ENCODE data around the gene MET.

Gene MET

GRCh38 chr7:116800594-116800993, 128.6 kb downstream of the MET start:
- DNase-seq = no peak
- Mint-ChIP-seq H3K4me1 (peaks cover 30% of the 10 kb centered on the region), H3K27ac (no peak overlapping the region)

GRCh38 chr7:116801092-116801710, 129.2 kb downstream of the MET start:
- Mint-ChIP-seq H3K9me3 (no peaks in the 10 kb centered on the region), H3K4me3 (no peak overlapping the region), H3K27ac (no peak overlapping the region), H3K27me3 (ENCODE audit: low read depth, poor library complexity) (no peaks in the 10 kb centered on the region), H3K36me3 (ENCODE audit: low read depth) (no peaks in the 10 kb centered on the region), H3K4me1 (peaks cover 36% of the 10 kb centered on the region)
- TF ChIP-seq CTCF (IDR thresholded peaks at IDR 0.05) = no peak
- no peak for DNase-seq

More at GRCh38 chr7:116800594-116800993, 128.6 kb downstream of the MET start:
- H3K36me3 Mint-ChIP-seq (ENCODE audit: low read depth) = no peaks in the 10 kb centered on the region
- H3K27me3 Mint-ChIP-seq (ENCODE audit: low read depth, poor library complexity) = no peaks in the 10 kb centered on the region
- H3K9me3 Mint-ChIP-seq = no peaks in the 10 kb centered on the region
- no peak for TF ChIP-seq CTCF (IDR thresholded peaks at IDR 0.05)
- H3K4me3 Mint-ChIP-seq = no peak overlapping the region

GRCh38 chr7:116802144-116802745, 130.2 kb downstream of the MET start:
- H3K4me1 Mint-ChIP-seq = peaks cover 47% of the 10 kb centered on the region
- H3K9me3 Mint-ChIP-seq = no peaks in the 10 kb centered on the region
- H3K27ac Mint-ChIP-seq = no peak overlapping the region
- DNase-seq = no peak
- TF ChIP-seq CTCF (IDR thresholded peaks at IDR 0.05) = no peak
- H3K27me3 Mint-ChIP-seq (ENCODE audit: low read depth, poor library complexity) = no peaks in the 10 kb centered on the region
- no peaks in the 10 kb centered on the region for H3K36me3 Mint-ChIP-seq (ENCODE audit: low read depth)
- no peak overlapping the region for H3K4me3 Mint-ChIP-seq

- H3K27ac Mint-ChIP-seq = no peak overlapping the region
- no peaks in the 10 kb centered on the region for H3K36me3 Mint-ChIP-seq (ENCODE audit: low read depth)
- no peaks in the 10 kb centered on the region for H3K9me3 Mint-ChIP-seq
- no peak overlapping the region for H3K4me3 Mint-ChIP-seq
- no peak for DNase-seq
- peaks cover 48% of the 10 kb centered on the region for H3K4me1 Mint-ChIP-seq
- TF ChIP-seq CTCF (IDR thresholded peaks at IDR 0.05) = peak; percentile 29
- H3K27me3 Mint-ChIP-seq (ENCODE audit: low read depth, poor library complexity) = no peaks in the 10 kb centered on the region
Measured at GRCh38 chr7:116802746-116803152, 130.8 kb downstream of the MET start.

- no peaks in the 10 kb centered on the region for H3K36me3 Mint-ChIP-seq (ENCODE audit: low read depth)
- H3K4me3 Mint-ChIP-seq = no peak overlapping the region
- H3K9me3 Mint-ChIP-seq = no peaks in the 10 kb centered on the region
- DNase-seq = no peak
- peaks cover 60% of the 10 kb centered on the region for H3K4me1 Mint-ChIP-seq
- no peaks in the 10 kb centered on the region for H3K27me3 Mint-ChIP-seq (ENCODE audit: low read depth, poor library complexity)
- TF ChIP-seq CTCF (IDR thresholded peaks at IDR 0.05) = no peak
- no peak overlapping the region for H3K27ac Mint-ChIP-seq
Measured at GRCh38 chr7:116804471-116804870, 132.5 kb downstream of the MET start.

- Mint-ChIP-seq H3K27ac (no peak overlapping the region), H3K27me3 (ENCODE audit: low read depth, poor library complexity) (no peaks in the 10 kb centered on the region), H3K4me3 (peak overlapping the region; percentile 9), H3K9me3 (no peaks in the 10 kb centered on the region), H3K4me1 (peaks cover 67% of the 10 kb centered on the region), H3K36me3 (ENCODE audit: low read depth) (no peaks in the 10 kb centered on the region)
- TF ChIP-seq CTCF (IDR thresholded peaks at IDR 0.05) = no peak
- DNase-seq = peak; percentile 22
Measured at GRCh38 chr7:116805100-116805544, 133.1 kb downstream of the MET start.
